Medulla oblongata (tissue), 1 donor: ENCODE measurements around the gene PTH1R.

Source experiments
- DNase-seq: peaks from one replicate; pipeline ENCODE4 v3.0.0-alpha.2; 2015; ENCODE audit errors: extremely low spot score

PTH1R gene

DNA sequence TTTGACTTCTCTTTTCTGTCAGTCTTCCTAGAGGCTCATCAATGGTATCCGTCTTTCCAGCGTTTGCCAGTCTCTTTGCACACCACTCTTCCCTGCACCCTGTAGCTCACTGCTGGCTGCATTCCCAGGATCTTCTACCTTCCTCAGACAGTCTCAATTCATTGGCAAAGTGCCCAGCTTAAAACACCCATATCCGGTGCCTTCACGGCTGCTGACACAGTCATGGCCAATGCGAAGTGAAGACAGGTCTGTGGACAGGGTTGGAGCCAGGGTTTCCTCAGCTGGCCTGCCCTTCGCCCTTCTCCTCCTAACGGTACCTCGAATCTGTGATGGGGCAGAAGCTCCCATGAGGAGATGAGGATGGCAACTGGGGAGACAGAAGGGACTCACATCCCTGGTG is 36.1 kb downstream of the PTH1R start:
- no peak for DNase-seq

DNA sequence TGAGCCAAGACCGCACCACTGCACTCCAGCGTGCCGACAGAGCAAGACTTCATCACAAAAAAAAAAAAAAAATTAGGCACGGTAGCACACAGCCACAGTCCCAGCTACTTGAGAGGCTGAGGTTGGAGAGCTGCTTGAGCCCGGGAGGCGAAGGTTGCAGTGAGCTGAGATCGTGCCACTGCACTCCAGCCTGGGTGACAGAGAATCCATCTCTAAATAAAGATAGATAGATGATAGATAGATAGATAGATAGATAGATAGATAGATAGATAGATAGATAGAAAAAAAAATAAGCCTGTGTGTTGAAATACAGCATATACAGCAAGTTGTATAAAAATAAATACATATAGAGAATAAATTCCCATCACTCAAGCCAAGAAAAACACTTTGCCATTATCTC is 37.3 kb downstream of the PTH1R start:
- DNase-seq: no peak

- DNase-seq: no peak
These were observed 37.8 kb downstream of the PTH1R start for GRCh38 chr3:46915297-46915822.

DNA sequence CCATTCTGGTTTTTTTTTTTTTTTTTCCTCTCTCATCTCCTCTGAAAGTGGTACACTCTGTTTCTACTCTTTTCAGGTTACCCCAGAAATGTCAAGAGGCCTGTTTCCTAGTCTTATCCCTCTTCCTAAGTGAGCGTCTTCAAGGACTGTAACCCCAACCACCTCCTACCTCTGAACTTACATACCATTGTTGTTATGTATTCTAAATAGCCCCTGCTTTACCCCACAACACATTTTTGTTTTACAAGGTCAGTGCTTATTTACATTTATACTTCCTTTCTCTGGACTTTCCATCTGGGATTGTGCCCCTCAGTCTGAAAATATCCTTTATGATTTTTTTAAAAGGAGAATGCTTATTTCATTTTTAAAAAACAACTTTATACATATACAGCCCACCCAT is 38.8 kb downstream of the PTH1R start:
- no peak for DNase-seq

GRCh38 chr3:46916799-46917198 is 39.3 kb downstream of the PTH1R start:
- DNase-seq: no peak

GRCh38 chr3:46917257-46917656 is 39.7 kb downstream of the PTH1R start:
- DNase-seq: no peak

GRCh38 chr3:46918202-46918601 is 40.7 kb downstream of the PTH1R start:
- no peak for DNase-seq

DNA sequence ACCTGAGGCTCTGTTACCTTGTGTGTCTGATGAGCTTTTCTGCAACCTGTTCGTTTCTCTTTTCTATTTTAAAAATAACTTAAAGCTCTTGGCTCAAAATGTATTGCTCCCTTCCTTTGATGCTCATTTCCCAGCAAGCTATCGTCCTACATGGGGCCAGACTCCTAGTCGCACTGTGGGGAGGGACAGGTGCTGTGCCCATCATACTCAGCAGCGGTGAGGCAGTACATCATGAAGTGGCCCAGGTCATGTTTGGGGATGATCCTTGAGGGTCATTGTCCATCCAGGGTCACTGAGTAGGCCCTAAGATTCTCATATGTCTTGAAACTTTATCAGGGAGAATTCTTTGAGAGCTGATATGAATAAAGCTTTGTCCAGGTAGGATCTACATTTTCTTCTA is 41.1 kb downstream of the PTH1R start:
- DNase-seq: no peak

DNA sequence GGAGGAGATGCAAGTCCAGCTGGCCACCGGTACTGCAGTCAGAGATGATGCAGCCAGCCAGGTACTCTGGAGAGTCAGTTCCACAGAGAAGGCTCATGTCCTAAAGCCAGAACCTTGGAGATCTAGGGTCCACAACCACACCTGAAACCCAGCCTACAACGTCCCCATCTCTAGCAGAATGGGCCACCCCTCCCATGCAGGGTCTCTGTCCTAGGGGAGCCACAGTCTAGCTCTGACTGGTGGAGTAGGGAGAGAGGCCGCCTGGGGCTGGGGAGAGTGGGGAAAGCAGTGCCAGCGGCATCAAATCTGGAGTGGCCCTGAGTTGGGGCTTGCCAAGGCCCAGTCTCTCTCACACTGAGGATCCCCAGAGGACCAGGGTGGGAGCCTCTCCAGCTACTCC is 43.5 kb downstream of the PTH1R start:
- no peak for DNase-seq

GRCh38 chr3:46921871-46922271 is 44.4 kb downstream of the PTH1R start:
- no peak for DNase-seq

DNA sequence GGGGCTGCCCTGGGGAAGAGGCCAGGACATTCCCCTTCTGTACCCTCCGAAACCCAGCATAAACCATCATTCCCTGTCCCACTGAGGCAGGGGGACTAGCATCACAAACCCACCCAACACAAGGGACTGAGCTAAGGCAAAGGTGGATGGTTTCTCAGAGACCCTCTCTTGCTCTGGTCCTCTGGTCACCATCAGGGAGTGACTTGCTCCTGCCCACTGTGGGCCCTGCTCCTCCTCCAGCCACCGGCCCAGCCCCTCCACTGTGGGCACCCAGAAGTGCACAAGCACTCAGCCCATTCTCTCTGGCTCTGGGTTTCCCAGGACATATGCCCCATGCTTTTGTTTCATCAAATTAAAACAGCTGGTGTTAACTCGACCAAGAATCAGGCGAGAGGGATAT is 44.9 kb downstream of the PTH1R start:
- no peak for DNase-seq

DNA sequence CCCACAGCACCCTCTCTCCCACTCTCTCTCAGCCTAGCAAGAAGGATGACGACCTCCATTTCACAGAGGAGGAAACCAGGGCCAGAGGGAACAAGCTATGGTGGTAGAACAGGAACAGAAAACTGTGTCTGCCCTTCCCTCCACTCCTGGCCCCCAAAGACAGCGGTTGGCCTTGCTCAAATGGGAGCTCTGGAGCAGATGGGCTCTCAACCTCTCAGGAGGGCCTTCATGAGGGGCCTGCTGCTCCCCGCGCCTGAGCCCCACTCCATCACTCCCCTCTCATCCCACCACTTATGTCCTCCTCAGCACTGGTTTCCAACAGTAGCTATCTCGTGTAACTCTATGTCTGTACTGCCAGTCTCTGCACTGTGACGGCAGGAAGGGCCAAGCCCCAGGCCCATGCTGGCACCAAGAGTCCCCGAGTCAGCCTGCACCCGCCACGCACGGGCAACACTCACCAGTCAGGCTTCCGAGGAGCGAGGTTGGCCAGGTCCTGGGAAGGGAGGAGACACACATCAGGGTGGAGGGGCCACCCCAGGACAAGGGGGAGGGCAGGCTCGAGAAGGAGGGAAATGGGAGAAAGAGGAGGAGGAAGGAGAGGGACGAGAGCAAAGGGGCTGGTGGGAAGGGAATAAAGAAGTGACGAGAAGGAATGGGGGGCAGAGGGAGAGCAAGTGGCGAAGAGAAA is 45.5 kb downstream of the PTH1R start:
- no peak for DNase-seq

GRCh38 chr3:46923559-46924350 is 46.2 kb downstream of the PTH1R start:
- peak; percentile 47 for DNase-seq

DNA sequence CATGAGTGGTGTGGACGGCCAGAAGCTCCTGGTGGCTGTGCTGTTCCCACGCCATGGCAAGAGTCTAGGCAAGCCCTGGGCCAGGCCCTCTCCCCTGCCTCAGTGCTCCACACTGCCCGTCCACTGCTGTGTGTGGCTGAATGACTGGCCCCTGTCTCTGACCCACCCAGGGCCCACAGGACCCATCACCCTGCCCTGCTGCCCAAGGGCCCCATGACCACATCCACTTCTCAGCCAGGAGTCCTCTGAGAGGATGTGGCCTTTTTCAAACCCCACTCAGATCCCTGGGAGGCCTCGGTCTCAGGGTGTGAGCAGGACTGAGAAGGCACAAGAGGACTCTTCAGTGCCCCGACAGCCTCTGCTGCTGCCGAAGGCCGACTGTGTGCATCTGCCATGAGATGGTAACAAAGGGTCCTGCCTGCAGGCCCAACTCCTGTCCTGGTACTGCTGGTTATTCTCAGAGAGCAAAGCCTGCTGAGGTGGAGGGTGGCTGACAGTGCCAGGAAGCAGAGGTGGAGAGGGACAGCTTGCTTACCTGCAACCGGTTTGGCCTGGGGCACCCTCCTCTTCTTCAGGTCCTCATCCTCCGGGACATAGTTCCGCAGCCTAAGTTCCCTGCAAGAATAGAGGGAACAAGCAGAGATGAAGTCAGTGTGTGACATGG is 47.5 kb downstream of the PTH1R start:
- no peak for DNase-seq

- no peak for DNase-seq
These were observed 48.0 kb downstream of the PTH1R start for GRCh38 chr3:46925585-46925934.

GRCh38 chr3:46926039-46926438 is 48.5 kb downstream of the PTH1R start:
- no peak for DNase-seq

DNA sequence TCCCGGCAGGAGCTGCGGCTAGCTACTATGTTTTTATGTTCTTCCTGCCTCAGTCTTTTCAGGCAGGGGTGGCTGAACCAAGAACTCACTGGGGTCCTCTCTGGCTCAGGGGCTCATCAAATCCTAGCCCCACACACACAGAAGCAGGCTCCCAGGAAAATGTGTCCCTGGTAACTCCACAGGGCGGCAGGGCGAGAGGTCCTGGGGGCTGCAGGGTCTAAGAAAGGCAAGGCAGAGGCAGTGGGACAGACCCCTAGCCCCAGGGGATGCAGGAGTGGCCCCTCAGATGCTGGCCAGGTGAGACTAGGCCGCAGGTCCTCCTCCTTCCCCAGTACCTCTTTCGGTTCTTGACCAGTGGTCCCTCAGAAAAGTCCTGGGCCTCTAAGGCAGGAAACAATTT is 48.9 kb downstream of the PTH1R start:
- DNase-seq: no peak

- DNase-seq: peak; percentile 61
These were observed 49.6 kb downstream of the PTH1R start for GRCh38 chr3:46926871-46927717.

DNA sequence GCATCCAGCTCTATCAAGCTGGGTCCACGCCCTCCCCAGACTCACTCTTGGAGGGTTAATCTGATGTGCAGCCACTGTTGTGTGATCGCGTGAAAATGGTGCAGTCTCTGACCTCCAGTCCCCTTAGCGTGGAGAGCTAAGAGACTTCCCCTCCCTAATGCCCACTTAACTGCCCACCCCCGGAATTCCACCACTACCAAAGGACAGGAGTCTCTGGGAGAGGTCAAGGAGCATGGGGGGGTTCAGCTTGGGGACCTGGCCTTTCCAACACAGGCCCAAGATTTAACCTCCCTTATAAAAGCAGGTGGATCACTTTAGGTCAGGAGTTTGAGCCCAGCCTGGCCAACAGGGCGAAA is 50.2 kb downstream of the PTH1R start:
- DNase-seq: no peak

DNA sequence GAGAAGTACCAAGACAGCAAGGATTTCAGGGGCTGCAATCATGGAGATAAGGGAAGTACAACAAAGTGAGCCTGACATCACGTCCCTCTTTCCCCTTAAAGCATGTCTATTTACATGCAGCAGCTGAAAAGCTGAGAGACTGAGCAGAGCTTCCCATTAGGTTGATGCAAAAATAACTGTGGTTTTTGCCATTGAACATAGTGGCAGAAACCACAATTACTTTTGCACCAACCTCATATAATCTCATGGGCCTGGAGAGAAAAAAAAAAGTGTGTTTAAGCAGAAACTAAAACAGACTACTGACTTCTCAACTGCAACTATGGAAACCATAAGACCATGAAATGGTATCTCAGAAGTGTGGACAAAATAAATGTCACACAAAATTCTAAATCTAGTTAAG is 50.8 kb downstream of the PTH1R start:
- DNase-seq: peak; percentile 57

DNA sequence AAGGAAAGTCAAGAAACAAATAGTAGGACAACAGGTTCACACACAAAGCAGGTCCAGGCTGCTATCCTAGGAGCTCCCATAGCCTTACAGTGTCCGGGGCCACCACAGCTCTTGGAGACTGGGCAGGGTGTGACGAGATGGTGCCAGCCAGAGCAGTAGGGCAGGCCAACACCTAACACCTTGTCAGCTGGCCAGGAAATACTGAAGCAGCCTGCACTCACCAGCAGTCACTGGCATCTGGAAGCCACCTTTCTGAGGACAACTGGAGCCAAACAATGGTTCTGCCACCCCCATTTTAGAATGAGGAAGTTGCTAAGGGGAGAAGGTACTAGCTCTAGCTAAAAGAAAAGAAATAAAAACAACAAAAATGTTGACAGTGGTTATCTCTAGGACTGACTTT is 51.8 kb downstream of the PTH1R start:
- DNase-seq: no peak
